LNCAP (cell line): ENCODE measurements around the gene CAP1.

Experiments
- CTCF ChIP-seq: fragments of 450-650 bp; IDR thresholded peaks from 2 replicates; pipeline ENCODE4 v1.5.1; 2017; ENCODE audit warnings: mild to moderate bottlenecking

Gene CAP1

DNA sequence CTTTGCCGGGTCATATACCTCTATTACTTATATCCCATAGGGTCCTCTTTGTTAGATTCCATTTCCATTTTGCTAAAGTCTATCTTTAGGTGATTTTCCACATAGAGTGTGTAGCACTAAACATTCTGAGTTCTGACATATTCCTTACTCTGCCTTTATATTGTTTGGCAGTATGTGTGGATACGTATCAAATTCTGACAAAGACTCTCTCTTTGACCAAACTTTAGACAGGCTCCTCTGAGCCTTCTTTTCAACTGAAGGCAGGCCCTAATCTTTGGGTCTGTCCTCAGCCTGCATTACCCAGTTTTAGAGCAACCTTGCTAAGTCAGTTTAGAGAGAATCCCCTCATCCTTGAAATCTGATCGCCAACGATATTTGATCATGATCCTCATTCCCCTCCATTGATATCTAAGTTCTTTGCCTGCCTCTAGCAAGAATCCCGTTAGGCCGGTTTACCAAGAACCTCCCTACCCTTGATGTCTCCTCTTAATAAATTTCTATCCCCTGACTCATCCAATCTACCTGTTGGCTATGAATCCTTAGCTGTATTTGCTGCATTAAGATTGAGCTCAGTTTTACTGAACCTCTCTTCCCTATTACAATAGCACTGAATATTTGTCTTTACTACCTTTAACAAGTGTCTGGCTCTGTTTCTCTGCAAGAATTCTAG lies 66.9 kb downstream of the CAP1 start:
- no peak for TF ChIP-seq CTCF

DNA sequence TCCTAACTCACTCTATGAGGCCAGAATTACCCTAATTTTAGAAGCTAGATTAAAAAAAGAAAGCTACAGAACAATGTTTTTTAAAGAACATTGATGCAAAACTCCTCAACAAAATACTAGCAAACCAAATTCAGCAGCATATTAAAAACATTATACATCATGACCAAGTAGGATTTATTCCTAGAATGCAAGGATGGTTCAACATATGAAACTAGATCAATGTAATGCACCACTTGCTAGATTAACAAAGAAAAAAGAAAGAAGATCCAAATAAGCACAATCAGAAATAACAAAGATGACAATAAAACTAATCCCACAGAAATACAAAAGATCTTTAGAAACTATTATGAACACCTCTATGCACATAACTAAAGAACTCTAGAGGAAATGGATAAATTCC lies 69.9 kb downstream of the CAP1 start:
- no peak for TF ChIP-seq CTCF

GRCh38 chr1:40114400-40114799 lies 73.9 kb downstream of the CAP1 start:
- no peak for TF ChIP-seq CTCF

- no peak for TF ChIP-seq CTCF
Measured at GRCh38 chr1:40120128-40120527, 79.6 kb downstream of the CAP1 start.
